Measurements from ENCODE around the gene FBXL17. TPM values are rescaled to one million over a fixed set of nuclear protein-coding genes. Genes with fewer than 3 reads are reported as not detected.
A peak's percentile ranks its signal among the peaks of the same experiment; 100 is the strongest.

Gene FBXL17
- total RNA-seq, 1 donor from 2014 or later, result 34.1 TPM

GRCh38 chr5:107950776-107951175 lies 431.1 kb downstream of the FBXL17 start:
- DNase-seq, result no peak

GRCh38 chr5:107949688-107950341 lies 432.1 kb downstream of the FBXL17 start:
- no peak for DNase-seq

GRCh38 chr5:107948377-107948776 lies 433.5 kb downstream of the FBXL17 start:
- no peak for DNase-seq

DNA sequence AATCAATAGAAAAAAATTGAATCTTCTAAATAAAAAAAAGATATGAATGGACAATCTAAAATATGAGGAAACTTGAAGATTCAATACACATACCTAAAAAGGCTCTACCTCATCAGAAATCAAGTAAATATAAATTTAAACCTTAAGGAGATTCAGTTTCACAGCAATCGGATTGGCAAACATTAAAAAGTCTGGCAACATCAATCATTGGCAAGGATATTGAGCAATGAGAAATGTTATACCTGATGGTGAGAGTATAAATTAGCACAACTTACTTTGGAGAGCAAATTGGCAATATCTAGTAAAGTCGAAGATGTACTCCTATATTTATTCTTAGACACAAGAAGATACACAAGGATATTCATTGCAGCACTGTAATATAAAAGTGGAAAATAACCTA lies 436.8 kb downstream of the FBXL17 start:
- no peak for DNase-seq

- DNase-seq, result no peak
These were observed 438.0 kb downstream of the FBXL17 start for GRCh38 chr5:107943923-107944322.

GRCh38 chr5:107941036-107941435 lies 440.9 kb downstream of the FBXL17 start:
- no peak for DNase-seq

GRCh38 chr5:107937651-107938355 lies 444.1 kb downstream of the FBXL17 start:
- DNase-seq, result no peak

DNA sequence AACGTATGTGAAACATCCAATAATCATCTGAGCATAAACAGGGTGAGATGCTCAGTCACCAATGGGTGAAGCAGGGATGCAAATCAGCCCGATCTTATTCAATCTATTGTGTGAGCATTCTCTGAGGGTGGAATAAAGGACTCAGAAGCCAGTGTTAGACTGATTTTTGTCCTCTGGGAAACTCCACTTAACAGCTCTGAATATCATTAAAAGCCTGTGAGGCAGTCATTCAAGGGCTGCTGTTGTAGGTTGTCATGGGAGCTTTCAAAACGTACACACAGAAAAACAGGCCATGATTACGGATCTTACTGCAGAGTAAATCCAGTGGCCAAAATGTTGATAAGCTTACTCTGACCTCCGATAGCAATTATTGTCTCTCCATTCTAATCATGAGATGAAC lies 444.7 kb downstream of the FBXL17 start:
- peak; percentile 18 for DNase-seq

- no peak for DNase-seq
These were observed 445.4 kb downstream of the FBXL17 start for GRCh38 chr5:107936515-107936914.

GRCh38 chr5:107935645-107936044 lies 446.3 kb downstream of the FBXL17 start:
- no peak for DNase-seq

DNA sequence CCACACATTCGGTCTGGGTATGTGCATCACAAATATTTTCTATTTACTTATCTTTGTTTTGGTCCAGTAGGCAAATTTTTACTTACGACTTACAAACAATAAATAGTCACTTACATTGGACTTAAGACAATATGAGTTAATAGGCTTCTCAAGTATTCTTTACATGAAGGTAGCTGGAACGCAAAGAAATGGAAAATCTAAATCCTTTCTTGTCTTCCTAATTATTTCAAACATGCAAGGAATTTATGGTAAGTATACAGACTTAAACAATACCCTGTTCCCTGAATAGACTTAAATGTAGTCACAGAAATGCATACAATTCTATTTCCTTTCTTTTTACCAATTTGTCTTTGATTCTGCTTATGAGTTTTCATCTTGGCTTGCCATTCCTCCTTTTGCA lies 448.6 kb downstream of the FBXL17 start:
- no peak for DNase-seq

DNA sequence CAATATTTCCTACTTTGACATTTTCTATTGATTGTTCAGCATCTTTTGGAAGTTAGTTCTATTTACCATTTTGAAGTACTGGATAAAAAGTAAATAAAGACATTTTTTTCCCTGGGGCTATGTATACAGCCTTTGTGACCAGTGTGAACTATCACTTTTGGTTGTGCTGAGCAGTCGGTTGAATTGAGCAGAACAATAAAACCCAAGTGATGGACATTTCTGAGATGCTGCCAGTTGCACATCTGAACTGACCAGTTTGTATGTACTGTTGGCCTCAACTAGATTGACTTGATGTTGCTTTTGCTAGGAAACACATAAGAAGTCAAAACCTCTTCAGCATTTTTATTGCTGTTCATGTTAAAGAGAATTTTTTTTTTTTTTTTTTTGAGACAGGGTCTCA lies 451.0 kb downstream of the FBXL17 start:
- no peak for DNase-seq

- no peak for DNase-seq
These were observed 451.8 kb downstream of the FBXL17 start for GRCh38 chr5:107930092-107930491.

DNA sequence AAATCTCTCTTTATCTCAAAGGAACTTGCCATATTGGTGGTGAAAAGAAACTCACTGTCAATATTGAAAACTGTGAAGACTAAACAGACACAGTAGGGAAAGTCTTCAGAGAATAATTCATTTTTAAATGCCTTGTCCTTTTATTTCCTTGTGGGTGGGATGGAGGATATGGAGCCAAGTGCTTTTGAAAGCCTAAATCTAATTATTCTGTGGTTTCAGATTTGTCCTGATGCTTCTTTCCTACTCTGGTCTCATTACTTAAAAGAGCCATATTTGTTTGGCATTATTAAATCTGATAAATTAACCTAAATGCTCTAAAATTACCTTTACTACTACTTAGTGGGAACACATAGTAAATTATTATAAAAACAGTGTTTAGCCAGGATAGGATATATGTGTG lies 452.8 kb downstream of the FBXL17 start:
- no peak for DNase-seq

DNA sequence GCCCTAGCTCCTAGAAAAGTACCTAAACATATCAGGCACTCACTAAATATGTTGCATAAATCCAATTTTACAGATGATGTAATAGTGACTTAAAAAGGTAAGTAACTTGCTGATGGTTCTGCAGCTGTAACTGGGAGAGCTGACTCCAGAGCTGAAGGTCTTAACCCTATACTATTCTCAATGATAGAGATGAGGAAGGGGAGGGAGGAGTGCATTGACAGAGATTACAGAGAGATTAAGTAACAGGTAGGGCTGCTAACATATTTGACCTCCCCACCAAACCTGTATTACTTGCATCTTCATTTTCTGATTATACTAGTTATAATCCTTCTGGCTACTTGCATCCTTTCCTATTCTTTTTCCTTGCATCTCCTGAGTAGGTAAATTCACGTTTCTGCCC lies 455.8 kb downstream of the FBXL17 start:
- no peak for DNase-seq

DNA sequence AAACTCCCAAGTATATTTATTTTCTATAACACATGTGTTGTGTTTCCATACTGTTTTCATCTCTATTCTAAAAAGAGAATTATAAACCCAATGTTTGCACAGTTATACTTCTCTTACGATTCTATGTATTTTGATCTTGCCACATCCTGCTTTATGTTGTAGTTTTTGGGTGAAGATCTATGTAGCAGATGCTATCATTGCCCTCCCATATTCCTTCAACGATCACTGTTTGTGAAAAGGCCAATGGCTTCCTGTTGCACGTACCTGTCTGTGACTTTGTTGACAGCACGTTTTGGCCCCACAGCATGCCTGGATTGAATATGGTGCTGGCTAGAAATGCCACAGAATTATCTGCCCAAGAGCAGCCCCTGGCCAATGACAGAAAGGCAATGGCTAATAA lies 456.7 kb downstream of the FBXL17 start:
- no peak for DNase-seq

DNA sequence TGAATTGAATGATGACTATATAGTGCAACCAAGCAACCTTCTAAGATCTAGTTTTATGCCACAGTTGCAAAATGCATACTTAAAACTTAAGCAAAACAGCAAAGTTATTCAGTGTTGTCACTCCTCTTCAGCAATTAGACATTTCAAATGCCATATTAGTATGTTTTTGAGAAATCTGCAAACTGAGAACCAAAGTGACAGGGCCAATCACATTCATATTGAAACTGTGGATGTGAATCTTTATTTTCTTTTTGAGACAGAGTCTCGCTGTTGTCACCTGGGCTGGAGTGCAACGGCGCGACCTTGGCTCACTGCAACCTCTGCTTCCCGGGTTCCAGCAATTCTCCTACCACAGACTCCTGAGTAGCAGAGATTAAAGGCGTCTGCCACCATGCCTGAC lies 461.9 kb downstream of the FBXL17 start:
- no peak for DNase-seq

DNA sequence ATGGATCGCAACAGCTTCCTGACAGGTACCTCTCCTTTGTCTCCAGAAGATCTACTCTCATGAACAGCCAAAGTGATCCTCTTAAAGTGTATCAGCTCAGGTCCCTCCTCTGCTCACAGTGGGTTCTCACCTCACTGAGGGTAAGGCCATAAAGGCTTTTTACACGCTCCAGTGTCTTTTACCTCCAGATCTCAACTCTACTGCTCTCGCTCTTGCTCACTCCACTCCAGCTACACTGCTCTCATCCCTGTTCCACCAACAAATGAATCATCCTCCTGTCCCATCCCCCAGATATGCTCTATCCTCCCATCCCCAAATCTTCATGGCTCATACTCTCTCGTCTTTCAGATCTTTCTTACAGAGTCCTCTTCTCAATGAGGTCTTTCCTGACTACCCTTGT lies 462.5 kb downstream of the FBXL17 start:
- DNase-seq, result no peak

GRCh38 chr5:107917983-107918382 lies 463.9 kb downstream of the FBXL17 start:
- DNase-seq, result no peak

GRCh38 chr5:107916731-107917725 lies 464.9 kb downstream of the FBXL17 start:
- no peak for DNase-seq

GRCh38 chr5:107915176-107915812 lies 466.6 kb downstream of the FBXL17 start:
- no peak for DNase-seq

GRCh38 chr5:107913494-107913893 lies 468.4 kb downstream of the FBXL17 start:
- no peak for DNase-seq

Data from tongue (tissue), 2 donors.